ENCODE results near the gene ADAM33.

Gene ADAM33

DNA sequence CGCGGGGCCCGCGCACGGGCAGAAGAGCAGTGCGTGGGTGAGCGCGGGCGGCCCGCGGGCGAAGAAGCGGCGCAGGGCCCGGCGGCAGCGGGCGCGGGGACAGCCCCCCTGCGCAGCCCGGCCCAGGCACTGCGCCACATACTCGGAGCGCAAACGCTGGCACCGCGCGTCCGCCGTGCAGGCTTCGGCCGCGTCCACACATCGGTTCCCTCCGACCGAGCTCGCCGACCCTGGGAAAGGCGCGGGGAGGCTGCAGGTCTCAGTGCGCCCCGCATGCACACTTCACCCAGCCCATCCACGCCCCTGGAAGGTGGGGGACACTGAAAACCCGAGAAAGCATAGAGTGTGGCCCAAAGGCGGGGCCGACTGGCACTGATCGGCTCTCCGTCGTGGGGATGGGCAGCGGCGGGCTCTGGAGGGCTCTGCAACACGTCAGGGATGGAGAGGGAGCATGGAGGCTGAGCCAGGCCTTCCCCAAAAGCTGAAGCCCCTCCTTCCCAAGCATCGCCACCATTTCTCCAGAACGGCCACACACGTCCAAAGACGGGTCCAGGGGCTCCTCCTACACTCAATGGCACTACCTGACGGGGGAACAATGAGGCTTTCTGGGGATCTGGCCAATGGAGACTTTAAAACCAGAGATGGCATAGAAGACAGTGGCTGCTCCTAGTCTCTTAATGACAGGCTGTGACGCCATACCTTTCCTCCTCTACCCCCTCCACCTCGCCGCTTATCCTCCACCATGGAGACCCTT lies 20.6 kb downstream of the ADAM33 start:
- Histone ChIP-seq H3K27me3 (ENCODE audit: insufficient read depth, low read length) (peaks cover 46% of the 10 kb centered on the region), H3K4me3 (ENCODE audit: low read length) (peak overlapping the region; percentile 36), H3K9ac (ENCODE audit: low read depth, low read length) (no peak overlapping the region), H3K27ac (ENCODE audit: low read depth, low read length) (no peak overlapping the region), H3K9me3 (ENCODE audit: insufficient read depth, low read depth, low read length) (no peaks in the 10 kb centered on the region), H3K36me3 (ENCODE audit: insufficient read depth, low read length) (no peaks in the 10 kb centered on the region), H3K4me1 (ENCODE audit: insufficient read depth, low read length) (no peaks in the 10 kb centered on the region)
- WGBS = 24% methylated on average over 60 of the region's 60 CpGs

DNA sequence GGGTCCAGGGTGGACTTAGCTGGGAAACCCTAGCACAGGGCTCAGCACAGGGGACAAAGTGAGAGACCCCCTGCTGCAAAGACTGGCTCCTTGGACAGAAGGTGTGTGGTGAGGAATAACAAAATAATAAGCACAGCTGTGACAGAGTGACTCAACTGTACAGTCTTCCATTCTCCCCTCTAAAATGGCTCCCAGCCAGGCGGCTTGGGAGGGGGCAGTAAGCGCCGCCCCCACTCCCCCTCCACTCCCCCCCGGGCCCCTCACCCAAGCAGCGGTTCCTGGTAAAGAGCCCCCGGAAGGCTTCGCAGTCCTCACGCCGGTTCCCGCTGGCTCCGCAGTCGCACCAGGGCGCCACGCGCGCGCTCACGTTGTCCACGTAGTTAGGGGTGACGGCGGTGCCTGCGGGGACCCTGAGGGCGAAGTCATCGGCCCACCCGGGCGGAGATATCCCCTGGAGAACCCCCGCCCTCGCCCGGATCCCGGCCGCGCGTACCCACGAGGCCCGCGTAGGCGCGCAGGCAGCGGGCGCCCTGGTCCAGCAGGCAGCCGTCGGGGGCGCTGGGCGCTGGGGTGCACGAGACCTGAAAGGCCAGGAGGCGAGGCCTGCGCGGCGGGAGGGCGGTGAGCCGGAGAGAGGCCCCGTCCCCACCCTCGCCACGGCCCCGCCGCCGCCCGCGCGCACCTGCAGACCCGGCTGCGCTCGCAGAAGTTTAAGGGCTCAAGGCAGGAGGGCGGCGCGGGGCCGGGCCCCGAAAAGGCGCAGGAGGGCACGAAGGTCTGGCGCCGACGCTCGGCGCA lies 21.3 kb downstream of the ADAM33 start:
- 14% methylated on average over 75 of the region's 75 CpGs for WGBS
- H3K27me3 ChIP-seq (ENCODE audit: insufficient read depth, low read length) = peaks cover 46% of the 10 kb centered on the region

DNA sequence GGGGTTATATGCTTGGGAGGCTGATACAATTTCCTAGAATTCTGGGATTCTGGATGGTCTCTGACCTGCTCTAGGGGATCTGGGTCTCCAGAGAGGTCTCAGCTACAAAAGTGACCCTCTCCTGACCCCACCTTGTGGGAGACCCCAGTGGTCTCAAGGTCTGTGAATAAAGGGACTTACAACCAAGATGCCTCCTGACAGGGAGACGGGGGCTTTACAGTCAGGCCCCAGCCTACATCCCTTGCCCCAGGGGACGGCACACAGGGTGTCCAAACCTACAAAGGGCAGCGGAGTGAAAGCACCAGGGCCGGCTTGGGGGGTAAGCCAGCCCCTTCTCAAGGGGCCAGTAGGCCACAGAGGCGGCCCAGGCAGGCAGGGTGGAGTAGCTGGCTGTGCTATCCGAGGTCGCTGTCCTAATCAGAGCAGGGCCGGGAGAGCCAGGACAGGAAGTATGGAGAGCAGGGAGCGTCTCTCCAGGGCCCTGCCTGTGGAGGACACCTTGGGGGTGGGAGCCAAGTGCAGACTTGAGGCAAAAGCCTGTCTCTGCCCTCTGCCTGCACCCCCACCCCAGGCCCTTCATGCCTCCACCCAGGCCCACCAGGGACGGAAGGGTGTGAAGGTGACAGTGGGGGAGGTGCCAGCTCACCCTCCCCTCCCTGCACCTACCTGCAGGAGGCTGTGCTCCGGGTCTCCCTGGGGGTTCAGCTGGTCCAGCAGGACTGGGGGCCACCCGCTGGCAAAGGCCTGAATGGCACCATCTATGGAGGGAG lies 22.1 kb downstream of the ADAM33 start:
- WGBS = 72% methylated on average over 12 of the region's 12 CpGs
- Histone ChIP-seq H3K27me3 (ENCODE audit: insufficient read depth, low read length) (peaks cover 46% of the 10 kb centered on the region), H3K9ac (ENCODE audit: low read depth, low read length) (no peak overlapping the region), H3K4me3 (ENCODE audit: low read length) (no peak overlapping the region), H3K4me1 (ENCODE audit: insufficient read depth, low read length) (no peaks in the 10 kb centered on the region), H3K9me3 (ENCODE audit: insufficient read depth, low read depth, low read length) (no peaks in the 10 kb centered on the region), H3K27ac (ENCODE audit: low read depth, low read length) (no peak overlapping the region), H3K36me3 (ENCODE audit: insufficient read depth, low read length) (no peaks in the 10 kb centered on the region)

More for the DNA sequence above, 21.3 kb downstream of the ADAM33 start:
- no peaks in the 10 kb centered on the region for H3K36me3 ChIP-seq (ENCODE audit: insufficient read depth, low read length)
- no peaks in the 10 kb centered on the region for H3K9me3 ChIP-seq (ENCODE audit: insufficient read depth, low read depth, low read length)
- H3K4me3 ChIP-seq (ENCODE audit: low read length) = peak overlapping the region; percentile 36
- H3K9ac ChIP-seq (ENCODE audit: low read depth, low read length) = peak overlapping the region; percentile 23; the same call in 1 of the 2 replicates
- H3K4me1 ChIP-seq (ENCODE audit: insufficient read depth, low read length) = no peaks in the 10 kb centered on the region
- H3K27ac ChIP-seq (ENCODE audit: low read depth, low read length) = no peak overlapping the region

DNA sequence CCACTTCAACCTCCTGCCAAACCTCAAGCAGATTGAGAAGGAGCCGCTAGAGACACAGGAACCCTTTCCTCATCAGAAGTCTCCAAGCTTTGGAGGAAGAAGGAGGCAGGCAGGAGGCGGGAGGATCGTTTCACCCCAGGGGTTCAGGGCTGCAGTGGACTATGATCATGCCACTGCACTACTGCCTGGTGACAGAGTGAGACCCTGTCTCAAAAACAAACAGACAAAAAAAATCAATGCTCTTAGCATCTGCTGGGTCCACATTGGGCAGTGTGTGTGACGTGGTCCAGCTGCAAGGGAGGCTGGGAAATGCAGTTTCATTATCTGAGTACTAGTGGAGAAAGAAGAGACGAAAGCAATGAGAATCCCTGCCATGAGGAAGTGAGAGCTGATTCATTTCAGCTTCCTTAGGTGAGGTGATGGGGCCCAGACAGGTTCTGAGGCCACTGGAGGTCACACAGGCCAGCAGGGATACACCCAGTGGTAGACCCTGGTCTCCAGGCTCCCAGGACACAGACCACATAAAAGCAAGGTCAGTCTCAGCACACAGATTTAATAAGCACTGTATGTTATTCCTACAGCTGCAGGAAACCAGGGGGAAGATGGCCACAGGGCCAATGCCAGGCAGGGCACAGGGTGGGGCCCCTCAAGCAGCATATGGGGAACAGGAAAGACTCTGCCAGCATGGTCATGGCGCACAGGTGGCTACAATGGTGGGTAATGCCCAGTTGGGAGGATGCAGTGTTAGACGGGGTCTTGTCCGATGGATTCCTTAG lies 22.9 kb downstream of the ADAM33 start:
- Histone ChIP-seq H3K9ac (ENCODE audit: low read depth, low read length) (no peak overlapping the region), H3K36me3 (ENCODE audit: insufficient read depth, low read length) (no peaks in the 10 kb centered on the region), H3K4me3 (ENCODE audit: low read length) (no peak overlapping the region), H3K27ac (ENCODE audit: low read depth, low read length) (no peak overlapping the region), H3K4me1 (ENCODE audit: insufficient read depth, low read length) (no peaks in the 10 kb centered on the region), H3K9me3 (ENCODE audit: insufficient read depth, low read depth, low read length) (no peaks in the 10 kb centered on the region), H3K27me3 (ENCODE audit: insufficient read depth, low read length) (peaks cover 46% of the 10 kb centered on the region)
- WGBS = 87% methylated on average over 8 of the region's 8 CpGs

DNA sequence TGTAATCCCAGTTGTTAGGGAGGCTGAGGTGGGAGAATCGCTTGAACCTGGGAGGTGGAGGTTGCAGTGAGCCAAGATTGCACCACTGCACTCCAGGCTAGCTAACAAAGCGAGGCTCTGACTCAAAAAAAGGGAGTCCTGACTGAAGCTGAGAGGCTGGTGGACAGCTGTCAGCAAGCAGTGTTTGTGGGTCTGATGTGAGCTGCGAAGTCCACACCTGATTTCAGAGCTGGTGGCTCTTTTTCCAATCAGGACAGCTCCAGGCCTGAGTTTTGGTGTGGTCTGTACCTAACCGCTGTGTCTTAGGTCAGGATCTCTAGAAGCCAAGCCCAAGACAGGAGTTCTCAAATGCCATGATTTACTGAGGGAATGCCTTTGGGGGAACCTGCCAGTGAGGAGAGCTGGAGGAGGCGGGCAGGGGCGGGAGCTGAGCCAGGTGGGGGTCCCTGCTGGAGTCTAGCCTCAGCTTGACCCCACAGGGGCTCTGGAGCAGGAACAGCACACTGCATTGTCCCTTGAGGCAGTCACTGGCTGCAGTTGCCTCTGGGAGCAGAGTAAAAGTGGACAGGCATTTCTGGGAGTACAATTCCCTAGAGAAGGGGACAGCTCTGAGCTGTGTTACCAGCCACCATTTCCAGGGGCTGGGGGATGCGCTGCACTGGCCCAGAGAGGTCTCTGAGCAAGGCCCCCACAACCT lies 23.6 kb downstream of the ADAM33 start:
- H3K36me3 ChIP-seq (ENCODE audit: insufficient read depth, low read length) = no peaks in the 10 kb centered on the region
- no peaks in the 10 kb centered on the region for H3K4me1 ChIP-seq (ENCODE audit: insufficient read depth, low read length)
- H3K4me3 ChIP-seq (ENCODE audit: low read length) = no peak overlapping the region
- H3K27me3 ChIP-seq (ENCODE audit: insufficient read depth, low read length) = peaks cover 43% of the 10 kb centered on the region
- H3K27ac ChIP-seq (ENCODE audit: low read depth, low read length) = no peak overlapping the region
- 94% methylated on average over 7 of the region's 7 CpGs for WGBS
- no peaks in the 10 kb centered on the region for H3K9me3 ChIP-seq (ENCODE audit: insufficient read depth, low read depth, low read length)
- H3K9ac ChIP-seq (ENCODE audit: low read depth, low read length) = no peak overlapping the region

DNA sequence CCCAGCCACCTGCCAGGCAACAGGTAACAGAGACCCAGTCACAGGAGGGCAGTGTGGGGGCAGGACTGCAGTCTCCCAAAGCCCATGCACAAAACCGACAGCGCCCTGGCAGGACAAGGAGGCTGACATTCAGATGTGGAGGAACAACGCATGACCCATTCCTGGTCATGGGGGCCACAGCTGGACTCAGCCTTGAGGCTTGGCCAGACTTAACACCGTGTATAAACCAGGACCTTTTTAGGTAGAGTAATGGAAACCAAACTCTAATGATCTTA lies 26.7 kb downstream of the ADAM33 start:
- Histone ChIP-seq H3K4me3 (ENCODE audit: low read length) (no peak overlapping the region), H3K9ac (ENCODE audit: low read depth, low read length) (no peak overlapping the region), H3K36me3 (ENCODE audit: insufficient read depth, low read length) (no peaks in the 10 kb centered on the region), H3K27ac (ENCODE audit: low read depth, low read length) (no peak overlapping the region), H3K9me3 (ENCODE audit: insufficient read depth, low read depth, low read length) (no peaks in the 10 kb centered on the region), H3K4me1 (ENCODE audit: insufficient read depth, low read length) (no peaks in the 10 kb centered on the region), H3K27me3 (ENCODE audit: insufficient read depth, low read length) (peaks cover 12% of the 10 kb centered on the region)
- 90% methylated on average over 4 of the region's 4 CpGs for WGBS

DNA sequence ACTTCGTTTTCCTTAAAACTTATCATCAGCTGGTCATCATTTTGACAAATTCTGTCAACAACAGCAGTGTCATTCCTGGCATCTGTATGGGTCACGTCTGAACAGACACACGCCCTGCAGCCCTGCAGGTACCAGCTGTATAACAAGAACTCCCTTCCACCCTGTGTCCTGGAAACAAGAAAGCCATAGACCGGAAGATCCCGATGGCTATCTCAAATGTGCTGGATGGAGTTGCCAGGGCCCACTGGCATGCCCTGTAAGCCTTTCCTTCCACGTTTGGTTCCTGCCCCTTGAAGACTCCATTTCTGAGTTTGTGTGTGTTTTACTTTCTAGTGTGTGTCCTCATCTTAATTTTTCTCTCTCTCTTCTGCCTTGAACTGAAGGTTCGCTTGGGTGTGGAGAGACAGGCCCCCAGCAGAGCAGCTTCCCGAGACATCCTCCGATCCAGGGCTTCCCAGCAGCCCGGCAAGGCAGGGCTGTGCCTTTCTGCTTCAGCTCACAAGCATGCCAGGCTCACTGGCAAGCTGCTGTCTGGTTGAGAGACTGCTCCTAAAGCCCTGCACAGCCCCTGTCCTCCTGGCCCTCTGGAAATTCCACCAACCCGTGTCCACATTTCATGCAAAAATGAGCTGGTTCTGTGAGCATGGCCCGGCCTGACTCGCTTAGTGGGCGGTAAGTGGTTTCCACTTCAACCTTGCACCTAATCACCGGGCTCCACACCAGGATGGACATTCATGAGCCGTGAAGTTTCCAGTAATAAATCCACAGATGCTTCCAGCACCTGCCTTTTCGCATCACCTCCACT lies 27.3 kb downstream of the ADAM33 start:
- Histone ChIP-seq H3K4me1 (ENCODE audit: insufficient read depth, low read length) (no peaks in the 10 kb centered on the region), H3K9me3 (ENCODE audit: insufficient read depth, low read depth, low read length) (no peaks in the 10 kb centered on the region), H3K36me3 (ENCODE audit: insufficient read depth, low read length) (no peaks in the 10 kb centered on the region), H3K9ac (ENCODE audit: low read depth, low read length) (no peak overlapping the region), H3K4me3 (ENCODE audit: low read length) (no peak overlapping the region), H3K27ac (ENCODE audit: low read depth, low read length) (no peak overlapping the region), H3K27me3 (ENCODE audit: insufficient read depth, low read length) (peaks cover 7% of the 10 kb centered on the region)
- 88% methylated on average over 17 of the region's 17 CpGs for WGBS

DNA sequence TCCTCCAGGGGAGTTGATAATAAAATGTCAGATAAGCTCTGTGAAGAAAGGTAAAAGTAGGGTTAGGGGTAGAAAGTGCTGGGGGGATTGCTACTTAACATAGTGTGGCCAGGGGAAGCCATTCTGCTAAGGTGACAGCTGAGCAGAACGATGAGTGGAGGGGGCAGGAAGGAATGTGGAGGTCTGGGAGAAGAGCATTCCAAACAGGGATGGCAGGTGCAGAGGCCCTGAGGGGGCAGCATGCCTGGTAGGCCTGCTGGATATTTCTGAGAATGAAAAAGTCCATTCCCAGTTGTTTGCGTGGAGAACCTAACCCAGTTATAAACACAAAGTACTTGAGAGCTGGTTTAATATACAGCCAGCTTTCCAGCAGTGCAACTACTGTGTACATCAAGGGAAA lies 27.9 kb downstream of the ADAM33 start:
- H3K36me3 ChIP-seq (ENCODE audit: insufficient read depth, low read length) = no peaks in the 10 kb centered on the region
- H3K9ac ChIP-seq (ENCODE audit: low read depth, low read length) = no peak overlapping the region
- no peaks in the 10 kb centered on the region for H3K4me1 ChIP-seq (ENCODE audit: insufficient read depth, low read length)
- no peaks in the 10 kb centered on the region for H3K9me3 ChIP-seq (ENCODE audit: insufficient read depth, low read depth, low read length)
- H3K27ac ChIP-seq (ENCODE audit: low read depth, low read length) = no peak overlapping the region
- 59% methylated on average over 2 of the region's 2 CpGs for WGBS
- H3K4me3 ChIP-seq (ENCODE audit: low read length) = no peak overlapping the region
- peaks cover under 1% of the 10 kb centered on the region for H3K27me3 ChIP-seq (ENCODE audit: insufficient read depth, low read length)

DNA sequence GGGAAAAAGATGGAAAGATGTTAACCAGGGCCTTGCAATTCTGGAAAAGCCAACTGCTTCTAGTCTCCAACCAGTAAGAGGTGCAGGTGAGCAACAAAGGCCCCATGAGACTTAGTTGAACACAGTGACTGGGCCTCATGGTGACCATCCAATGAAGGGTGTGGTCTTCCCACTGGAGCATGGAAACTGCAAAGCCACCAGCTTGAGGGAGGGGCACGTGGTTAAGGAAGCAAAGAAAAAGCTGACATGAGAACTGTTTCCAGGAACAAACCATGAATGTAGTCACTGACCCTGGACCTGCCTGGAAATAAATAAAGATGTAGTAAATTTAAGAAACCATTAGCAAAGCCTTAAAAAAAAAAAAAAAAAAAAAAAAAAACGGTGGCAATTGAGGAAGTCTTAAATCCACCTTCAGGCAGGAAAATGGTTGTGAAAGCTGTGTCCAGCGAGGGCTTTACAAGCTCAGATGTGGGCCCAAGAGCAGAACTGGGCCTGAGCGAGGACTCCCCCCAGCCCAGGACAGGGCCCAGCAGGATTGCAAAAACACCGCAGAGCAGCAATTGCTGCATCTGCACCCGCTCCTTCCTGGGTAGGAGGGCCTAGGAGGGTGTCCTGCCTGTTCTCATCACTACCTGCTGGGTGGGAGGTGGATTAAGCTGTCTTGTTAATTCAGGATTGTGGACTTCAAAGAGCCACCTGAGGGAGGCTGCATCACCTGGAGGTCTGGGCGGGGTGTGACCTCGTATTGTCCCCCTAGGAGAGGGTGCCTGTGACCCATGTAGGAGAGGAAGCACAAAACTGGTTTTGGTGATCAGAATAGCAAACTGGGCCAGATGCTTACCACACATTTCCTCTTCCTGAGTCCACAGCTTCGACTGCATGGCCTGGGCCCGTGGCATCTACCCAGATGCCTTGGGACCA lies 28.9 kb downstream of the ADAM33 start:
- H3K9me3 ChIP-seq (ENCODE audit: insufficient read depth, low read depth, low read length) = no peaks in the 10 kb centered on the region
- H3K9ac ChIP-seq (ENCODE audit: low read depth, low read length) = no peak overlapping the region
- H3K36me3 ChIP-seq (ENCODE audit: insufficient read depth, low read length) = no peaks in the 10 kb centered on the region
- H3K4me1 ChIP-seq (ENCODE audit: insufficient read depth, low read length) = no peaks in the 10 kb centered on the region
- H3K4me3 ChIP-seq (ENCODE audit: low read length) = no peak overlapping the region
- no peaks in the 10 kb centered on the region for H3K27me3 ChIP-seq (ENCODE audit: insufficient read depth, low read length)
- no peak overlapping the region for H3K27ac ChIP-seq (ENCODE audit: low read depth, low read length)
- 86% methylated on average over 10 of the region's 10 CpGs for WGBS

Measured in HUES64 (cell line).